HG03558 (cell line): ENCODE results near the gene P3H3.
"Not testable (repeated sequence)": the region's sequence is repeated elsewhere in the genome, so short reads cannot be mapped to it uniquely, and the experiment has no call there.

ENCODE experiments used
- ATAC-seq: cut with Tn5 transposase; IDR thresholded peaks from one replicate; pipeline ENCODE4 v1.9.1; 2021; ENCODE audit warnings: moderate number of reproducible peaks; ENCODE audit not compliant: unreplicated experiment; ENCODE audit errors: extremely low read depth

Gene P3H3

GRCh38 chr12:6863033-6863432 lies 34.8 kb downstream of the P3H3 start:
- no peak for ATAC-seq

- no peak for ATAC-seq
Measured at GRCh38 chr12:6863586-6864321, 35.5 kb downstream of the P3H3 start.

- ATAC-seq, result not testable (repeated sequence)
Measured at GRCh38 chr12:6865307-6865706, 37.1 kb downstream of the P3H3 start.

GRCh38 chr12:6866163-6866919 lies 38.1 kb downstream of the P3H3 start:
- no peak for ATAC-seq

GRCh38 chr12:6866920-6867412 lies 38.8 kb downstream of the P3H3 start:
- no peak for ATAC-seq

GRCh38 chr12:6867413-6868210 lies 39.4 kb downstream of the P3H3 start, which contains the start of gene TPI1:
Gene TPI1 (plus strand): TSS chr12:6867531. CDS start chr12:6867567, 36 bp downstream.
- ATAC-seq, result no peak

- ATAC-seq, result no peak
Measured at GRCh38 chr12:6868211-6869048, 40.2 kb downstream of the P3H3 start.

GRCh38 chr12:6869049-6870021 lies 41.1 kb downstream of the P3H3 start:
- no peak for ATAC-seq

GRCh38 chr12:6870304-6870703 lies 42.1 kb downstream of the P3H3 start:
- not testable (repeated sequence) for ATAC-seq

- ATAC-seq, result no peak
Measured at GRCh38 chr12:6871052-6871957, 43.1 kb downstream of the P3H3 start.

GRCh38 chr12:6872073-6873048 lies 44.2 kb downstream of the P3H3 start:
- ATAC-seq, result no peak

GRCh38 chr12:6873094-6874014 lies 45.1 kb downstream of the P3H3 start, which contains the start of gene SPSB2:
Gene SPSB2 (minus strand): TSS chr12:6873303. CDS start chr12:6872901, 402 bp downstream.
- peak; percentile 61 for ATAC-seq

- ATAC-seq, result not testable (repeated sequence)
Measured at GRCh38 chr12:6874015-6874368, 45.8 kb downstream of the P3H3 start.

GRCh38 chr12:6879824-6880223 lies 51.6 kb downstream of the P3H3 start:
- ATAC-seq, result not testable (repeated sequence)

GRCh38 chr12:6883252-6883651 lies 55.0 kb downstream of the P3H3 start:
- no peak for ATAC-seq
